ENCODE measurements around the gene TNIP1.
A peak's percentile ranks its signal among the peaks of the same experiment; 100 is the strongest.

The TNIP1 gene

DNA sequence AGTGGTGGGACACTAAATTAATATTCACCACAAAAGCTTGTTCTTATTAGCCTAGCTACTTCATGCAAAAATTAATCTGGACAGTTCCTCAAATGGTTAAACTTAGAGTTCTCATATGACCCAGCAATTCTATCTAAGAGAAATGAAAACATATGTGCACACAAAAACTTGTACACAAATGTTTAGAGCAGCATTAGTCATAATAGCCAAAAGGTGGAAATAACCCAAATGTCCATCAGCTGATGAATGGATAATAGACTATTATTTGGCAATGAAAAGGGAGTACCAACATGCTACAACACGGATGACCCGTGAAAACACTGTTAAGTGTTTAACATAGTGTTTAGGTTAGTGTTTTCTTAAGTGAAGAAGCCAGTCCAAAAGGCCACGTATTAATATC is 32.8 kb upstream of the TNIP1 start:
- H3K4me3 ChIP-seq (ENCODE audit: low read length) = no peak overlapping the region
- TF ChIP-seq CTCF (IDR thresholded peaks at IDR 0.05; ENCODE audit: insufficient read depth, low read depth, low read length, missing control alignments) = no peak
- DNase-seq (ENCODE audit: low read depth) = no peak

DNA sequence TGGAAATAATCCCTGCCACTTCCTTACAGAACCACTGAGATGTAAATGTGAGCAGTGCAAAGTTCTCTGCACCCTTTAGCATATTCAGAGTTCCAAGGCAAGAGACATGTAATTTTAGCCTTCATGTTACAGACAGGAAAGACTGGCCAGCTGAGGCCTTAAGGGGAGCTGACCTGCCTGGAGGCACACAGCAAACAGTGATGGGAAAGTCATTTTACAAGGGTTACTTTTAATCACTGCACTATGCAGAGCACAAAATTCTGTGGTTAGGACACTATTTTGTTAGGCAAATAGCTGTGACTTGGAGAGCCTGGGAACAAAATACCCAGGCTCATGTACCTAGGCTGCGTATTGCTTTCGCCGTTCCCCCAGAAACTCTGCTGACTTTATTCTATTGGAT is 30.2 kb upstream of the TNIP1 start:
- no peak overlapping the region for H3K4me3 ChIP-seq (ENCODE audit: low read length)
- DNase-seq (ENCODE audit: low read depth) = no peak
- TF ChIP-seq CTCF (IDR thresholded peaks at IDR 0.05; ENCODE audit: insufficient read depth, low read depth, low read length, missing control alignments) = no peak

GRCh38 chr5:151110122-151110681 is 29.4 kb upstream of the TNIP1 start:
- H3K4me3 ChIP-seq (ENCODE audit: low read length) = no peak overlapping the region
- no peak for DNase-seq (ENCODE audit: low read depth)
- no peak for TF ChIP-seq CTCF (IDR thresholded peaks at IDR 0.05; ENCODE audit: insufficient read depth, low read depth, low read length, missing control alignments)

DNA sequence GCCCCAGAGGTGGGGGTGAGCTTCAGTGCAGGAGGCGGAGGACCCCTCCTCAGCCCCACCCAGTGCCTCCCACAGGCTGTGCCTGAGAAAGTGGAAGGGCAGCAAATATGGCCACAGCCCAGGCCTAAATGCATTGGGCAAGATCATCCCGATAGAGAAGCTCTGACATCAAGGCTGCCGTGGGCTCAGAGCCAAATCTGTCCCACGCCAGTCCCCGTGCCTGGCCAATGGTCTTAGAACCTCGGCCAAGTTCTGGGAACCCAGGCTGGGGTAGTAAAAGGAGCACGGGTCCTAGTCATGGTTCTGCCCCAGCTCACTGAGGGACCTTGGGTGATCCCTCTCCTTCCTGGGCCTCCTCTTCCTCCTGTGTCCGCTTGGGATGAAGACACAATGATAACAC is 27.7 kb upstream of the TNIP1 start:
- DNase-seq (ENCODE audit: low read depth) = no peak
- TF ChIP-seq CTCF (IDR thresholded peaks at IDR 0.05; ENCODE audit: insufficient read depth, low read depth, low read length, missing control alignments) = no peak
- H3K4me3 ChIP-seq (ENCODE audit: low read length) = no peak overlapping the region

DNA sequence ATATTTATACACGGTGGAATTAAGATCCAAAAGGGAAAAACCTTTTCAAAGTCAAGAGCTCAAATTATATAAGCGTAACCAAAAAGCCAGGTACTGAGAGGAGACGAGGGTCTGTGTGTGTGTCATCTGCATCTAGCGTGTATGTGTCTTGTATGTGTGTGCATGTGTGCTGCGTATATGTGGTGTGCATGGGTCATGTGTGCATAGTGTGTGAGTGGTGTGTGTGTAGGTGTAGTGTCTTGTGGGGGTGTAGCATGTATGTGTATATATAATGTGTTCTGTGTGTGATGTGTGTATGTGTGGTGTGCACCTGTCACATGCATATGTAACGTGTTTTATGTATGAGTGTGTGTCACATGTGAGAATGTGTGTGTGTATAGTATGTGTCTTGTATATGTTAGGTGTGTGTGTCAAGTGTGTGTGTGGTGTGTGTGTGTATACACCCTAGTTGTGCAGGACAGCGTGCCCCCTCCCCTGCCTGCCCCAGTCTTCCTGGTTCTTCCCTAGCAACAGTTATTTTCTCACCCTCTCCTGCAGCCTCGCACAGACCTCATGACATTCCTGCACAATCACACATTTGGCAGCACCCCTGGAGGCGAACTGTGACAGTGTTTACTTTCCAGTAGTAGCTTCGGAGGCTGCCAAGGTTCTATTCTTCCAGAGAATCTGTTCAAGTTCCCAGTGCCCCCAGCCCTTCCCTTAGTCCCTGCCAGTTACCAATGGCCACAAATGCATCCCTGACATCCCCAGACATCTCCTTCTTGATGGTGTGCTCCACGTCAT is 27.1 kb upstream of the TNIP1 start:
- no peak overlapping the region for H3K4me3 ChIP-seq (ENCODE audit: low read length)
- TF ChIP-seq CTCF (IDR thresholded peaks at IDR 0.05; ENCODE audit: insufficient read depth, low read depth, low read length, missing control alignments) = peak; percentile 36
- DNase-seq (ENCODE audit: low read depth) = peak; percentile 53

- no peak for DNase-seq (ENCODE audit: low read depth)
- H3K4me3 ChIP-seq (ENCODE audit: low read length) = no peak overlapping the region
- no peak for TF ChIP-seq CTCF (IDR thresholded peaks at IDR 0.05; ENCODE audit: insufficient read depth, low read depth, low read length, missing control alignments)
Measured at GRCh38 chr5:151107084-151107483, 26.2 kb upstream of the TNIP1 start.

DNA sequence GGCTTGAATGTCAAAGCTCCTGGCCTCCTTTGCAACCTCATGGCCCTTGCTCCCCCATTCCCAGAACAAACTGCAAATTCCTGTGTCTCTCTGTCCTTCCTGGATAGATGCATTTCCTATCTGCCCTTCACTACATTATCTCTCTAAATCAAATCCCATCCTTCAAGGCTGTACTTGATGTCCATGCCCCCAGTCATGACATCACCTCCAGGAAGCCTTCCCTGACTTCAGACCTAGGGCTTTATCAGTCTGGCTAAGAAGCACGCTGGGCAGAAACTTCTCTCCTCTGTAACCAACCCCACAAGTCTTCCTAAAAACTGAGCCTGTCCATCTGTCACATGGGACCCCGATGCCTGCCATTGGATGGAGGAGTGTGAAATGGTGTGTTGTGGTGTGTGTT is 25.7 kb upstream of the TNIP1 start:
- DNase-seq (ENCODE audit: low read depth) = no peak
- no peak for TF ChIP-seq CTCF (IDR thresholded peaks at IDR 0.05; ENCODE audit: insufficient read depth, low read depth, low read length, missing control alignments)

More for the DNA sequence above, 25.7 kb upstream of the TNIP1 start:
- no peak overlapping the region for H3K4me3 ChIP-seq (ENCODE audit: low read length)

Measured in epithelial cell of esophagus (primary cell).